Measurements from ENCODE around the gene CDH4.

The CDH4 gene

GRCh38 chr20:61583356-61583755 lies 331.3 kb downstream of the CDH4 start:
- DNase-seq (ENCODE audit: low spot score), result no peak

GRCh38 chr20:61584851-61585250 lies 332.8 kb downstream of the CDH4 start:
- no peak for DNase-seq (ENCODE audit: low spot score)

- no peak for DNase-seq (ENCODE audit: low spot score)
Observed at GRCh38 chr20:61585764-61586163, 333.7 kb downstream of the CDH4 start.

- DNase-seq (ENCODE audit: low spot score), result no peak
Observed at GRCh38 chr20:61587036-61587435, 335.0 kb downstream of the CDH4 start.

- no peak for DNase-seq (ENCODE audit: low spot score)
Observed at GRCh38 chr20:61587681-61588289, 335.7 kb downstream of the CDH4 start.

GRCh38 chr20:61588411-61589385 lies 336.6 kb downstream of the CDH4 start:
- no peak for DNase-seq (ENCODE audit: low spot score)

- no peak for DNase-seq (ENCODE audit: low spot score)
Observed at GRCh38 chr20:61590236-61590635, 338.2 kb downstream of the CDH4 start.

- no peak for DNase-seq (ENCODE audit: low spot score)
Observed at GRCh38 chr20:61593516-61593915, 341.5 kb downstream of the CDH4 start.

GRCh38 chr20:61594198-61594597 lies 342.1 kb downstream of the CDH4 start:
- DNase-seq (ENCODE audit: low spot score), result no peak

GRCh38 chr20:61595216-61595615 lies 343.2 kb downstream of the CDH4 start:
- DNase-seq (ENCODE audit: low spot score), result no peak

- DNase-seq (ENCODE audit: low spot score), result no peak
Observed at GRCh38 chr20:61596687-61597330, 344.7 kb downstream of the CDH4 start.

GRCh38 chr20:61597996-61598395 lies 345.9 kb downstream of the CDH4 start:
- no peak for DNase-seq (ENCODE audit: low spot score)

GRCh38 chr20:61598586-61598985 lies 346.5 kb downstream of the CDH4 start:
- no peak for DNase-seq (ENCODE audit: low spot score)

GRCh38 chr20:61599061-61599531 lies 347.0 kb downstream of the CDH4 start:
- no peak for DNase-seq (ENCODE audit: low spot score)

GRCh38 chr20:61599541-61599992 lies 347.5 kb downstream of the CDH4 start:
- DNase-seq (ENCODE audit: low spot score), result no peak

- no peak for DNase-seq (ENCODE audit: low spot score)
Observed at GRCh38 chr20:61600016-61600415, 348.0 kb downstream of the CDH4 start.

- no peak for DNase-seq (ENCODE audit: low spot score)
Observed at GRCh38 chr20:61601361-61601760, 349.3 kb downstream of the CDH4 start.

- DNase-seq (ENCODE audit: low spot score), result no peak
Observed at GRCh38 chr20:61601853-61602252, 349.8 kb downstream of the CDH4 start.

GRCh38 chr20:61603715-61604114 lies 351.7 kb downstream of the CDH4 start:
- DNase-seq (ENCODE audit: low spot score), result no peak

GRCh38 chr20:61604549-61604948 lies 352.5 kb downstream of the CDH4 start:
- DNase-seq (ENCODE audit: low spot score), result no peak

GRCh38 chr20:61605283-61605682 lies 353.2 kb downstream of the CDH4 start:
- no peak for DNase-seq (ENCODE audit: low spot score)

GRCh38 chr20:61605862-61606557 lies 353.9 kb downstream of the CDH4 start:
- no peak for DNase-seq (ENCODE audit: low spot score)

Data from CD4-positive, alpha-beta T cell treated with Interleukin-15 for 4 hours (primary cell).